OCI-LY7 (cell line): ENCODE data around the gene GLIS2. TPM values are rescaled to one million over a fixed set of nuclear protein-coding genes. Genes with fewer than 3 reads are reported as not detected.

Experiments used
- BruUV-seq: library from RNA; stranded (reverse); fragments of 400-500 nt; replicated peaks from 2 replicates; lab custom pipeline; 2021; lab: Mats Ljungman, UMichigan
- CTCF ChIA-PET: fragments of 300-600 bp; sonication (Branson Sonifier 250); formaldehyde crosslinking; loops from one replicate; lab custom pipeline; 2022; ENCODE audit warnings: antibody characterized with exemption; ENCODE audit not compliant: unreplicated experiment; lab: Charles Lee
- POLR2A ChIA-PET: fragments of 300-600 bp; sonication (Branson Sonifier 250); formaldehyde crosslinking; loops from one replicate; lab custom pipeline; 2022; ENCODE audit warnings: antibody characterized with exemption; lab: Charles Lee
- DNase-seq: peaks from one replicate; pipeline ENCODE4 v3.0.0-alpha.2; 2015; ENCODE audit warnings: low spot score
- H2AFZ ChIP-seq: fragments of 200-600 bp; sonication (generic), shearing (Covaris generic); 2 replicates; pipeline ENCODE4 v1.6.1; 2014; ENCODE audit warnings: mild to moderate bottlenecking, antibody characterized with exemption, low read length, moderate library complexity
- H3K27ac ChIP-seq: fragments of 200-600 bp; sonication (generic); 2 replicates; pipeline ENCODE4 v1.5.1; 2014; ENCODE audit warnings: mixed run types, low read depth, mild to moderate bottlenecking, moderate library complexity, low read length, inconsistent platforms; ENCODE audit not compliant: poor library complexity, severe bottlenecking
- H3K36me3 ChIP-seq: fragments of 200-600 bp; sonication (generic); 2 replicates; pipeline ENCODE4 v1.6.1; 2014; ENCODE audit warnings: mild to moderate bottlenecking, antibody characterized with exemption, low read length, moderate library complexity, mixed read lengths; ENCODE audit not compliant: insufficient read depth
- H3K4me1 ChIP-seq: fragments of 200-600 bp; sonication (generic); 2 replicates; pipeline ENCODE4 v1.5.1; 2014; ENCODE audit warnings: mild to moderate bottlenecking, low read length; ENCODE audit not compliant: insufficient read depth, poor library complexity, severe bottlenecking
- H3K4me2 ChIP-seq: fragments of 200-600 bp; sonication (generic); 2 replicates; pipeline ENCODE4 v1.6.1; 2014; ENCODE audit warnings: mild to moderate bottlenecking, low read length
- H3K4me3 ChIP-seq: fragments of 200-600 bp; sonication (generic); 2 replicates; pipeline ENCODE4 v1.5.1; 2014; ENCODE audit warnings: mild to moderate bottlenecking, low read depth, low read length; ENCODE audit not compliant: poor library complexity, severe bottlenecking
- H3K79me2 ChIP-seq: fragments of 200-600 bp; sonication (generic); 2 replicates; pipeline ENCODE4 v1.6.1; 2016; ENCODE audit warnings: low read depth, mild to moderate bottlenecking, low read length, moderate library complexity, mixed read lengths; ENCODE audit not compliant: insufficient read depth
- H3K9me2 ChIP-seq: fragments of 200-600 bp; sonication (generic); 2 replicates; pipeline ENCODE4 v1.6.1; 2016; ENCODE audit warnings: mild to moderate bottlenecking, low read length, mixed read lengths; ENCODE audit not compliant: insufficient read depth
- H3K9me3 ChIP-seq: fragments of 200-600 bp; sonication (generic); 2 replicates; pipeline ENCODE4 v1.6.1; 2014; ENCODE audit warnings: mild to moderate bottlenecking, mixed run types, low read length, mixed read lengths
- H4K20me1 ChIP-seq: fragments of 200-600 bp; sonication (generic); 2 replicates; pipeline ENCODE4 v1.6.1; 2014; ENCODE audit warnings: mild to moderate bottlenecking, antibody characterized with exemption, low read length, moderate library complexity, mixed read lengths; ENCODE audit not compliant: insufficient read depth
- CTCF ChIP-seq: fragments of 200-600 bp; sonication (generic); conservative IDR thresholded peaks from 2 replicates; pipeline ENCODE4 v1.5.1; 2014; ENCODE audit warnings: mild to moderate bottlenecking, antibody characterized with exemption, low read length, moderate library complexity, mixed read lengths
- EZH2phosphoT487 ChIP-seq: fragments of 200-600 bp; sonication (generic); IDR thresholded peaks from 2 replicates; pipeline ENCODE4 v1.6.1; 2018; ENCODE audit warnings: low read depth, borderline replicate concordance, mild to moderate bottlenecking, mixed run types, antibody characterized with exemption, low read length, moderate library complexity, mixed read lengths
- intact Hi-C: fragments of 100-400 bp; cut with micrococcal nuclease; formaldehyde crosslinking; loops from one replicate; pipeline ENCODE4 v1.10.0; 2022; ENCODE audit not compliant: unreplicated experiment
- total RNA-seq, 2 experiments: library from RNA; depleted of rRNA in 1 of 2; stranded (reverse); fragments of >200 nt in 1 of 2; shearing (Covaris generic) in 1 of 2; gene quantifications; 2 replicates each; pipeline ENCODE4 v1.2.3, GENCODE V29; 2014 to 2022

GLIS2 gene
- total RNA-seq, 2 experiments from 2014 or later = 0.08 TPM; not detected in 1

- Histone ChIP-seq H3K9me2 (no peaks in the 10 kb centered on the region), H3K9me3 (no peaks in the 10 kb centered on the region), H3K4me1 (peaks cover 12% of the 10 kb centered on the region), H3K36me3 (peaks cover 57% of the 10 kb centered on the region), H3K4me3 (no peak overlapping the region), H4K20me1 (no peaks in the 10 kb centered on the region), H3K79me2 (no peaks in the 10 kb centered on the region), H3K27ac (no peak overlapping the region), H2AFZ (no peak overlapping the region), H3K4me2 (no peak overlapping the region)
- BruUV-seq = no TSS peak
- intact Hi-C loops = no loop called here
- ChIA-PET POLR2A (no interaction called here), CTCF (interaction anchor here (0.7 kb wide), 1 partner anchor 39 kb away, joined by 3 read pairs; no protein-coding TSS in a partner anchor)
- TF ChIP-seq CTCF = no peak
- no peak for TF ChIP-seq EZH2phosphoT487
- DNase-seq = no peak
Observed at GRCh38 chr16:4365615-4366014, 49.7 kb downstream of the GLIS2 start.

GRCh38 chr16:4366016-4366415 lies 50.1 kb downstream of the GLIS2 start:
- Histone ChIP-seq H3K27ac (no peak overlapping the region), H3K36me3 (peaks cover 53% of the 10 kb centered on the region), H3K4me1 (peaks cover 12% of the 10 kb centered on the region), H2AFZ (no peak overlapping the region), H3K9me2 (no peaks in the 10 kb centered on the region), H4K20me1 (no peaks in the 10 kb centered on the region), H3K4me2 (no peak overlapping the region), H3K79me2 (no peaks in the 10 kb centered on the region), H3K9me3 (no peaks in the 10 kb centered on the region), H3K4me3 (no peak overlapping the region)
- no peak for DNase-seq
- ChIA-PET CTCF (no interaction called here), POLR2A (no interaction called here)
- TF ChIP-seq CTCF = no peak
- intact Hi-C loops = no loop called here
- no TSS peak for BruUV-seq

- TF ChIP-seq EZH2phosphoT487 = no peak
- TF ChIP-seq CTCF = no peak
- Histone ChIP-seq H3K4me1 (peaks cover 22% of the 10 kb centered on the region), H2AFZ (no peak overlapping the region), H3K4me3 (no peak overlapping the region), H3K79me2 (no peaks in the 10 kb centered on the region), H4K20me1 (peaks cover 3% of the 10 kb centered on the region; the same call in 1 of the 2 replicates), H3K9me3 (no peaks in the 10 kb centered on the region), H3K36me3 (peaks cover 43% of the 10 kb centered on the region), H3K9me2 (no peaks in the 10 kb centered on the region), H3K27ac (no peak overlapping the region), H3K4me2 (no peak overlapping the region)
- intact Hi-C loops = no loop called here
- CTCF ChIA-PET = no interaction called here
- DNase-seq = no peak
- no TSS peak for BruUV-seq
- POLR2A ChIA-PET = interaction anchor here (0.6 kb wide), 1 partner anchor 339 kb away, joined by 5 read pairs; no protein-coding TSS in a partner anchor
Observed at GRCh38 chr16:4367393-4367856, 51.6 kb downstream of the GLIS2 start.
